ENCODE results near the gene SYNGR3.
A peak's percentile ranks its signal among the peaks of the same experiment; 100 is the strongest.

SYNGR3 gene

DNA sequence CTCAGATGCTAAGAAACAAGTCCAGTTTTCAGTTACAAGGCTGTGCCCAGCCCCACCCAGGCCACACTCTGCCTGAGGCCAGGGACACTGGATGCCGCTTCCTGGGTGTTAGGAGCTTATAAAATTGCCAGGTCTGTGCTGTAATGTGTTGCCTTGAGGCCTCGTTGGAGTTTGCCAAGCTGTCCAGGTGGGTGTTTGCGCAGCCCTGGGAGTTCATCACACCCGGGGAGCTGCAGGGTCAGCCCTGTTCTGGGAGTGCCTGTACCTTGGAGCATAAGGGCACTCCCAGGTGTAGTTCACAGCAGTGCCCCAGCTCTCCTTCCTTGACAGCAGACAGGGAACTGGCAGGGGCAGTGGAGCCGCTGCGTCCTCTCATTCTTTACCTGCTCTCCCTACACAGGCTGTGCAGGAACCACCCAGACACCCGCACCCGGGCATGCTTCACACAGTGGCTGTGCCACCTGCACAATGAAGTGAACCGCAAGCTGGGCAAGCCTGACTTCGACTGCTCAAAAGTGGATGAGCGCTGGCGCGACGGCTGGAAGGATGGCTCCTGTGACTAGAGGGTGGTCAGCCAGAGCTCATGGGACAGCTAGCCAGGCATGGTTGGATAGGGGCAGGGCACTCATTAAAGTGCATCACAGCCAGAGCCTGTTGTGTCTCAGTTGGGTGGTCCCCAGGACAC lies 4.2 kb upstream of the SYNGR3 start:
- TF ChIP-seq, protein P1, sequence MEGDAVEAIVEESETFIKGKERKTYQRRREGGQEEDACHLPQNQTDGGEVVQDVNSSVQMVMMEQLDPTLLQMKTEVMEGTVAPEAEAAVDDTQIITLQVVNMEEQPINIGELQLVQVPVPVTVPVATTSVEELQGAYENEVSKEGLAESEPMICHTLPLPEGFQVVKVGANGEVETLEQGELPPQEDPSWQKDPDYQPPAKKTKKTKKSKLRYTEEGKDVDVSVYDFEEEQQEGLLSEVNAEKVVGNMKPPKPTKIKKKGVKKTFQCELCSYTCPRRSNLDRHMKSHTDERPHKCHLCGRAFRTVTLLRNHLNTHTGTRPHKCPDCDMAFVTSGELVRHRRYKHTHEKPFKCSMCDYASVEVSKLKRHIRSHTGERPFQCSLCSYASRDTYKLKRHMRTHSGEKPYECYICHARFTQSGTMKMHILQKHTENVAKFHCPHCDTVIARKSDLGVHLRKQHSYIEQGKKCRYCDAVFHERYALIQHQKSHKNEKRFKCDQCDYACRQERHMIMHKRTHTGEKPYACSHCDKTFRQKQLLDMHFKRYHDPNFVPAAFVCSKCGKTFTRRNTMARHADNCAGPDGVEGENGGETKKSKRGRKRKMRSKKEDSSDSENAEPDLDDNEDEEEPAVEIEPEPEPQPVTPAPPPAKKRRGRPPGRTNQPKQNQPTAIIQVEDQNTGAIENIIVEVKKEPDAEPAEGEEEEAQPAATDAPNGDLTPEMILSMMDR (IDR thresholded peaks at IDR 0.05; ENCODE audit: borderline replicate concordance, insufficient read depth, low read depth, low read length) = no peak
- H3K4me3 ChIP-seq (ENCODE audit: low read depth, low read length) = peak overlapping the region; percentile 63

DNA sequence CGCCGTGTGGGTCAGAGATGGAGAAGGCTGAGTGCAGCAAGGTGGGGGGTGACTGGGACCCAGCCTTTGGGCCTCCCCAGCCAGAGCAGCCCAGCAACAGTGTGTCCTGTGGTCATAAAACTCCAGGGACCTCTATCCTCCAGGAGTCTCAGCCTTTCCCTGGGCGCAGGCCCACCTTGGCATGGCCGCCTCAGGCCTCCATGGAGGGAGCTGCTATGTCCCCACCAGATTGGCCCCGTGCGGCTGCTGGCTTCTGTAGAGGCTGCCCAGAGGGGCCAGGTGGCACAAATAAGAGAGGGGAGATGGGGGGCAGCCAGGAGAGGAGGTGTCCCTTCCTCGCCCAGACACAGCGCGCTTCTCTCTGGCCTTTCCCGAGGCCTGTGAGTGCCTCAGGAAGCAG lies 2.6 kb upstream of the SYNGR3 start:
- TF ChIP-seq, protein P1 (IDR thresholded peaks at IDR 0.05; ENCODE audit: borderline replicate concordance, insufficient read depth, low read depth, low read length) = no peak
- H3K4me3 ChIP-seq (ENCODE audit: low read depth, low read length) = no peak overlapping the region

DNA sequence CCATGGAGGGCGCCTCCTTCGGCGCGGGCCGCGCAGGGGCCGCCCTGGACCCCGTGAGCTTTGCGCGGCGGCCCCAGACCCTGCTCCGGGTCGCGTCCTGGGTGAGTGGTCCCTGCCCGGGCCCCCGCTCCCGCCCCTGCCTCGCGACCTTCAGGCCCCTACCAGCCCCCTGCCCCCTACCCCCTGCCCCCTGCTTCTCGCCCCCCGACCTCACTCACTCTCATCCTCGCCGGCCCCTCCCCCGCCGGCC lies 256 bp downstream of the SYNGR3 start:
- TF ChIP-seq, protein P1 (IDR thresholded peaks at IDR 0.05; ENCODE audit: borderline replicate concordance, insufficient read depth, low read depth, low read length) = no peak
- H3K4me3 ChIP-seq (ENCODE audit: low read depth, low read length) = peak overlapping the region; percentile 44

GRCh38 chr16:1990351-1991134 lies 773 bp downstream of the SYNGR3 start:
- peak overlapping the region; percentile 44 for H3K4me3 ChIP-seq (ENCODE audit: low read depth, low read length)
- TF ChIP-seq, protein P1 (IDR thresholded peaks at IDR 0.05; ENCODE audit: borderline replicate concordance, insufficient read depth, low read depth, low read length) = no peak

DNA sequence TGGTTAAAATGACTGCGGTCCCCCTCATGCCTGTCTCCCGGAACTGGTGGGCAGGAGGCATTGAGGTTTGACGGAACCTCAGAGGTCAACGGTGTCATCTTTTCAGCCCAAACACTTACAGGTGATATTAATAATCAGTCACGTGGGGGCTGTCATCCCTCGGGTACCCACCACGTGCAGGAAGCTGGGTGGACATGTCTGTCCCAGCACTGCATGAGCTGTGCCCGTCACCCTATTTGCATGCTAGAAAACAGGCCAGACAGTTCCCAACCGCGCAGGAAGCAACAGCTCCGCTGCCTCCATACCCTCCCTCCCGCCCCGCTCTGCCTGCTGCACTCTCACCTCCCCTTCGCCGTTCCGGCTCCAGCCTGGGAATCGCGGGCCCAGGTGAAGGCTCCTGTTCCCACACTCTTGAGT lies 1.4 kb downstream of the SYNGR3 start:
- H3K4me3 ChIP-seq (ENCODE audit: low read depth, low read length) = no peak overlapping the region
- TF ChIP-seq, protein P1 (IDR thresholded peaks at IDR 0.05; ENCODE audit: borderline replicate concordance, insufficient read depth, low read depth, low read length) = no peak

DNA sequence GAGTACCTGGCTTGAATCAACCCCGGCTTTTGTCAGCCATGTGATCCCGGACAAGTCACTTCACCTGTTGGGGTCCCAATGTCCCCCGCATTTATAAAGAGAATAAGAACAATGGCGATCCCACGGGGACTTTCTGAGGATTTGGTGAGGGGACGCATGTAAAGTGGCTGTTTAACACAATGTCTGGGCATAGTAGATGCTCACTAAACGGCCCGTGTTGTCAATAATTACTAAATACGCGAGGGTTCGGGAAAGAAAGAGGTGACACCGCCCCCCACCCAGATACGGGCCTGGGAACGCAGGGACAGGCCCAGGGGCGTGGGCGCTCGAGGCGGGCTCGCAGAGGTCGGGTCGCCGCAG lies 1.8 kb downstream of the SYNGR3 start:
- H3K4me3 ChIP-seq (ENCODE audit: low read depth, low read length) = peak overlapping the region; percentile 33

More for the DNA sequence above, 1.8 kb downstream of the SYNGR3 start:
- TF ChIP-seq, protein P1 (IDR thresholded peaks at IDR 0.05; ENCODE audit: borderline replicate concordance, insufficient read depth, low read depth, low read length) = no peak

Measured in GM12875 (cell line).